Activated B cell treated with CpG ODN at 0.5 μM for 24 hours (primary cell): ENCODE results near the gene NRXN3. TPM values are rescaled to one million over a fixed set of nuclear protein-coding genes. Genes with fewer than 3 reads are reported as not detected.

ENCODE experiments used
- ATAC-seq: fragments of 200-7000 bp; cut with Tn5 transposase; one replicate; pipeline ENCODE4 v1.10.0; 2021; ENCODE audit warnings: low read depth, mild to moderate bottlenecking, moderate library complexity
- CTCF ChIA-PET: fragments of 350-600 bp; sonication (Branson Sonifier 250); formaldehyde crosslinking; loops from one replicate; lab custom pipeline; 2021; ENCODE audit warnings: antibody characterized with exemption; lab: Charles Lee
- POLR2A ChIA-PET: fragments of 350-600 bp; sonication (Branson Sonifier 250); formaldehyde crosslinking; loops from one replicate; lab custom pipeline; 2021; ENCODE audit warnings: antibody characterized with exemption; lab: Charles Lee
- DNase-seq: peaks from one replicate; pipeline ENCODE4 v3.0.0; 2022
- H3K27ac Mint-ChIP-seq: one replicate; pipeline ENCODE4 v1.8.0; 2020; ENCODE audit warnings: mixed read lengths
- H3K27me3 Mint-ChIP-seq: one replicate; pipeline ENCODE4 v1.8.0; 2021; ENCODE audit warnings: mixed read lengths
- H3K36me3 Mint-ChIP-seq: one replicate; pipeline ENCODE4 v1.8.0; 2021; ENCODE audit warnings: low read depth, mixed read lengths
- H3K4me1 Mint-ChIP-seq: one replicate; pipeline ENCODE4 v1.8.0; 2021; ENCODE audit warnings: mixed read lengths
- H3K4me3 Mint-ChIP-seq: one replicate; pipeline ENCODE4 v1.8.0; 2020; ENCODE audit warnings: mild to moderate bottlenecking, mixed read lengths
- H3K9me3 Mint-ChIP-seq: one replicate; pipeline ENCODE4 v1.8.0; 2020; ENCODE audit warnings: mixed read lengths
- intact Hi-C: fragments of 100-400 bp; cut with micrococcal nuclease; formaldehyde crosslinking; loops from one replicate; pipeline ENCODE4 v1.15.1; 2024
- total RNA-seq: library from RNA; stranded (reverse); gene quantifications from 2 replicates; pipeline ENCODE4 v1.2.3, GENCODE V29; 2022
- TF ChIP-seq, protein P1 (sequence below): fragments of 200-600 bp; IDR thresholded peaks from one replicate; pipeline ENCODE4 v1.8.0; 2022; ENCODE audit warnings: antibody characterized with exemption, mild to moderate bottlenecking

The NRXN3 gene
- total RNA-seq, 1 donor from 2014 or later = not detected

DNA sequence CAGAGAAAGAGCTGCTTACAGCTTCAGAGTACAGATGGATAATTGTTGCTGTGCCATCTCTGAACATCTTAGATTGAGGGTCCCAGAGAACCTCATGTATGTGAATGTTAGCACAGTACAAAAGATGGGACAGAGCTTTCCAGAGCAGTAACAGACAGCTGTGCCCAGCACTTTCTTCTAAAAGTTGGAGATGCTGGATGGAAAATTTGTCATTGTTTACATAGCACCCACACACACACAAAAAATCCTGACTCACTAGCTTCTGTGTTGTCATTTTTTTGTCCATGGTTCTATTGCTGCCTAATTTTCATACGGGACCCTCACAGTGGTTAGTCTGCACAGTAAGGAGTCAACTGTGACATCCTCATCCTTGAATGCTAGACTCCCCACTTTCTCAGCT, 1666.4 kb downstream of the NRXN3 start:
- H3K4me3 Mint-ChIP-seq = no peak overlapping the region
- no peaks in the 10 kb centered on the region for H3K27me3 Mint-ChIP-seq
- ChIA-PET CTCF (no interaction called here), POLR2A (no interaction called here)
- peaks cover 3% of the 10 kb centered on the region for H3K9me3 Mint-ChIP-seq
- ATAC-seq (no peak), DNase-seq (no peak)
- intact Hi-C loops = no loop called here
- H3K4me1 Mint-ChIP-seq = no peaks in the 10 kb centered on the region
- TF ChIP-seq, protein P1, sequence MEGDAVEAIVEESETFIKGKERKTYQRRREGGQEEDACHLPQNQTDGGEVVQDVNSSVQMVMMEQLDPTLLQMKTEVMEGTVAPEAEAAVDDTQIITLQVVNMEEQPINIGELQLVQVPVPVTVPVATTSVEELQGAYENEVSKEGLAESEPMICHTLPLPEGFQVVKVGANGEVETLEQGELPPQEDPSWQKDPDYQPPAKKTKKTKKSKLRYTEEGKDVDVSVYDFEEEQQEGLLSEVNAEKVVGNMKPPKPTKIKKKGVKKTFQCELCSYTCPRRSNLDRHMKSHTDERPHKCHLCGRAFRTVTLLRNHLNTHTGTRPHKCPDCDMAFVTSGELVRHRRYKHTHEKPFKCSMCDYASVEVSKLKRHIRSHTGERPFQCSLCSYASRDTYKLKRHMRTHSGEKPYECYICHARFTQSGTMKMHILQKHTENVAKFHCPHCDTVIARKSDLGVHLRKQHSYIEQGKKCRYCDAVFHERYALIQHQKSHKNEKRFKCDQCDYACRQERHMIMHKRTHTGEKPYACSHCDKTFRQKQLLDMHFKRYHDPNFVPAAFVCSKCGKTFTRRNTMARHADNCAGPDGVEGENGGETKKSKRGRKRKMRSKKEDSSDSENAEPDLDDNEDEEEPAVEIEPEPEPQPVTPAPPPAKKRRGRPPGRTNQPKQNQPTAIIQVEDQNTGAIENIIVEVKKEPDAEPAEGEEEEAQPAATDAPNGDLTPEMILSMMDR = no peak
- no peak overlapping the region for H3K27ac Mint-ChIP-seq
- no peaks in the 10 kb centered on the region for H3K36me3 Mint-ChIP-seq

DNA sequence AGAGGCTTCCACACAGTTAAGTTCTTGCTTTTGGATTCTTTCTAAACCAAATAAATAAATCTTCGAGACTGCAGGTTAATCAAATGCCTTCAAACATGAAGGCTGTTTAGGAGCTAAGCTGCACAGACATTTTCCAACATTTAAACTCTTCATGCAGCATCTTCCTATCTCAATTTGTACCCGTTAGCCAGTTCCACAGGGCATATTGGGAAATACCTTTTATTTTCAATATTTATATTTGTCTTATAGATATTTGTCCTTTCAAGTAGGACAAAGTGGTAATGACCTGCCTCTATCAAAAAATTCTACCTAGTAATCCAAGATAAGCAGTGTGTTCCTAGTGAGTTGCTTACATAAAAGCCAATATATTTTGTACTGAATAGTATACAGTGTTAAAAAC, 1667.5 kb downstream of the NRXN3 start:
- DNase-seq = no peak
- no peak overlapping the region for H3K27ac Mint-ChIP-seq
- TF ChIP-seq, protein P1 = no peak
- ChIA-PET POLR2A (no interaction called here), CTCF (no interaction called here)
- no peak for ATAC-seq
- no peak overlapping the region for H3K4me3 Mint-ChIP-seq
- H3K4me1 Mint-ChIP-seq = no peaks in the 10 kb centered on the region
- H3K9me3 Mint-ChIP-seq = peaks cover 3% of the 10 kb centered on the region
- intact Hi-C loops = no loop called here
- H3K27me3 Mint-ChIP-seq = no peaks in the 10 kb centered on the region
- H3K36me3 Mint-ChIP-seq = no peaks in the 10 kb centered on the region

DNA sequence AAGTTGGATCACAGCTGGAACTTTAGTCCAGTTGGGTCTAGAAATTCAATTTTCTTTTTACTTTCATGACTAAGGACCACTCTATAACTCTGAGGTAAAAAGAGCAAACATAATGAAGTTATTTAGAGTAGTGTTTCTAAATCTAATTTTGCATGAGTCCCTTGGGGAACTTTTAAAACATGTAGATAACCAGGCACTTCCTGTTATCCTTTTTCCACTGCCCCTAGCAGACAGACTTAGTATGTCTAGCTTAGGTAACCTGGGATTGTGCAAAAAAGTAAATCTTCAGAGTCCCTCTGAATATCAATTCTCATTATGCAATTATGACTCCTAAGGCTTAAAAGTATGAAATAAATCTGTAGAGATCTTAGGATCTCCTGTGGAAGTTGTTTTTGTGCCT, 1669.9 kb downstream of the NRXN3 start:
- no peak overlapping the region for H3K27ac Mint-ChIP-seq
- CTCF ChIA-PET = no interaction called here
- H3K36me3 Mint-ChIP-seq = no peaks in the 10 kb centered on the region
- peaks cover 2% of the 10 kb centered on the region for H3K9me3 Mint-ChIP-seq
- H3K4me3 Mint-ChIP-seq = no peak overlapping the region
- intact Hi-C loops = no loop called here
- ATAC-seq (no peak), DNase-seq (no peak)
- POLR2A ChIA-PET = no interaction called here
- H3K4me1 Mint-ChIP-seq = no peaks in the 10 kb centered on the region
- TF ChIP-seq, protein P1 = no peak
- no peaks in the 10 kb centered on the region for H3K27me3 Mint-ChIP-seq

DNA sequence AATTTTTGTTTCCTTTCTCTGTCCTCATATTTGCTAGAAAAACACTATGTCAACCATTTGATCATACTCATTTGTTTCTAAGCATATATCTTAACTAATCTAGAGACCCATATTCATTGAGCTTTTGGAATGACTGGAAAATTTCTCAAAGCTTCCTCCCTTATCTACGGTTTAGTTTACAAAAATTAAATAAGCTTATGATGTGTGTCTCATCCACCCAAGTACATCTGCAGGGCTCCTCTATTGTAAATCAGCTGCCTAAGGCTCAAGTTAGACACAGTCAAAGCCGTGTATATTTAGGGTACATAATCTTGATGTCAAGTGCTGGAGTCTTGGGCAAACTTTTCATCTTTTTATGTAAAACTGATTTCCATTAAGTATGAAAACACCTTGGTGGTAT, 1670.7 kb downstream of the NRXN3 start:
- H3K27ac Mint-ChIP-seq = no peak overlapping the region
- TF ChIP-seq, protein P1 = no peak
- intact Hi-C loops = no loop called here
- H3K9me3 Mint-ChIP-seq = peaks cover 2% of the 10 kb centered on the region
- H3K36me3 Mint-ChIP-seq = no peaks in the 10 kb centered on the region
- ATAC-seq (no peak), DNase-seq (no peak)
- ChIA-PET POLR2A (no interaction called here), CTCF (no interaction called here)
- no peak overlapping the region for H3K4me3 Mint-ChIP-seq
- no peaks in the 10 kb centered on the region for H3K27me3 Mint-ChIP-seq
- H3K4me1 Mint-ChIP-seq = no peaks in the 10 kb centered on the region

DNA sequence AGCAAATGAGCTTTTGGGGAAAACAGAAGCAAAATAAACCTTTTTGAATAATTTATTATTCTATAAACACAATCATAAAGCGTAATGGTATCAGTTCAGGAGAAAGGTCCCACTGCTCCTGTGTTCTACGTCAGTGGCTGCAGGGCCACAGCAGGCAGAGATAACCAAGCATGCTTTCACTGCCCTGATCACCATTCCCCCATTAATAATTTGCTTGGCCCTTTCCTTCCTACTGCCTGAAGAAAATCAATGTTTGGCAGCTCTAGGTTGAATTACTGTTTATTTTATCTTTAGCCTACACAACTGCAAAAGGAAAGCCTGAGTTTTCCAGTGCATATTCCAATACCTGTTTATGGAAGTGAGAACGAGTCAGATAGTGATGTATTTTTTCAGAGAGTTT, 1671.3 kb downstream of the NRXN3 start:
- H3K36me3 Mint-ChIP-seq = no peaks in the 10 kb centered on the region
- ATAC-seq = no peak
- intact Hi-C loops = no loop called here
- TF ChIP-seq, protein P1 = no peak
- no peak overlapping the region for H3K4me3 Mint-ChIP-seq
- H3K4me1 Mint-ChIP-seq = no peaks in the 10 kb centered on the region
- ChIA-PET POLR2A (no interaction called here), CTCF (no interaction called here)
- H3K9me3 Mint-ChIP-seq = peaks cover 2% of the 10 kb centered on the region
- DNase-seq = no peak
- no peaks in the 10 kb centered on the region for H3K27me3 Mint-ChIP-seq
- no peak overlapping the region for H3K27ac Mint-ChIP-seq
